Measurements from ENCODE around the gene SEC23B.

SEC23B gene

DNA sequence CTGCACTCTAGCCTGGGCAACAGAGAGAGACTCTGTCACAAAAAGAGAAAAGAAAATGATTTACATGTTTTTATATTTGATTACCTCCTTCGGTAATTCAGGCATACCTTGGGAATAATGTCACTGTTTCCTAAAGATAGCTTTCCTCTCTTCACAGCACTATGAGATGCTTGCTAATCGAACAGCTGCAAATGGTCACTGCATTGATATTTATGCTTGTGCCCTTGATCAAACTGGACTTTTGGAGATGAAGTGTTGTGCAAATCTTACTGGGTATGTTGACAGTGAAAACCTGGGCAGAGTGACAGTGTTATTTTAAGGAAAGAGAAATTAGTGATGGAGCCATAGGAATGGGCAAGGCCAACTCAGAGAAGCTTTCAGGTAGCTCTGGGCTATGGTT, 19.6 kb downstream of the SEC23B start:
- DNase-seq: no peak

DNA sequence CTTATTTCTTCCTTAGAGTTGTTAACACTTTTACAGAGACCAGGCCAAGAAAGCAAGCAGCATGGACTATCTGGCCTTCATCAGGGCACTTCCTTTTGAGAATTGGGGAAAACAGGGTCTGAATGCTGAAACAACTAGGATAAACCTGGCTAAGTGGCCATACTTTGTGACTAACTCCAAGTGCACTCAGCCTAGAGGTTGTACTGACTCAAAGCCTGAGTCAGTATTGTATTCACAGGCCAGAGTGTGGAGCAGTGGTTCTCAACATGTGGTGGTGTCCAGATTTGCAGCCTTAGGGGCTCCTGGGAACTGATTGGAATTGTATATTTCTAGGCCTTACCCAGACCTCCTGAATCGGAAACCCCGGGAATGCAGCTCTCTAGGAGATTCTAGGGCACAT, 20.1 kb downstream of the SEC23B start:
- DNase-seq: peak; percentile 9

DNA sequence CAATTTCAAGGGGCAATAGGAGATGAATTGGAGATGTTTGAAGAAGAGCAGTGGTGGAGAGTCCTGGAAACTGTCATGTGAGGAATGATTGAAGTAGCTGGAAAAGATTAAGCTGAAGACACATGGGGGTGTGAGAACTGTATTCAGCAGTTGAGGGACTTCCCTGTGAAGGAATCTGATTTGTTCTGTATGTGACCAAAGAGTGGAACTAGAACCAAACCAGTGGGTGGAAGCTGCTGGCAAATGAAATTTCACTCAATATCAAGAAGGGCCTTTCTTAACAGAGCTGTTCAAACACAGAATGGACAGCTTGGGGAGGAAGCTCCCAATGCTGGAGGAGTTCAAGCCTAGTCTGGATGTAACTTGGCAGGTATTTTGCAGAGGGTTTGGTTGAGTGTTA, 21.3 kb downstream of the SEC23B start:
- no peak for DNase-seq

DNA sequence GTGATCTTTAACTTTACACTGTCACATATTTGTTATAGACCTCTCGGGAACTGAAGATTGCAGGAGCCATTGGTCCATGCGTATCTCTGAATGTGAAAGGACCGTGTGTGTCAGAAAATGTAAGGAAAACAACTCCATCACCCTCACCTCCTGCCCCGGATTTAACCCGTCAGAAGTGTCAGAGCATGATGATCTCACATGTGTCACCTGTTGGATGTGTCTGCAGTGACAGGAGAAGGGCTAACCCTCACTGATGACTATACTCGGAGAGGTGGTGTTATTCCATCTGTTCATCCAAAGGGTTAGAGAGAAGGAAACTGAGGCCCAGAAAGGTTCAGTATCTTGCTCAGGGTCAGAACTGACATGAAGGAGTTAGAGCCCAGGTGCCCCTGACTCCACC, 24.9 kb downstream of the SEC23B start:
- DNase-seq: no peak

DNA sequence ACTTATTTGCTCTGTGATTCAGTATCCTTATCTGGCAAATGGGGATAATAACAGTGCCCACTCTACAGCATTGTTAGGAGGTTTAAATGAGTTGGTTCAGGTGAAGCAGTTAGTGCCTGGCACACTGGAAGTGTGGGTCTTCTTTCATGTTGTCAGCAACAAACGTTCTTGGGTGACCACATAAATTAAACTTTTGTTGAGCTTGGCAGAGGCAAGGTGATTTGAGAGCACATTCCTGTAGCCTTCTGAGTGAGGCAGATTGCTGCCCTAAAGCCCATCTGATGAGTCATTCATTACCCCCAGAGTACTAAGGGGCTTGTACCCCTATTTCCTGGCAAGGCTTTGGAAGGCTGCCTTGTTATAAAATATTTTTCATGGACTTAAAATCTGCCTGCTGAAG, 25.8 kb downstream of the SEC23B start:
- peak; percentile 29 for DNase-seq

DNA sequence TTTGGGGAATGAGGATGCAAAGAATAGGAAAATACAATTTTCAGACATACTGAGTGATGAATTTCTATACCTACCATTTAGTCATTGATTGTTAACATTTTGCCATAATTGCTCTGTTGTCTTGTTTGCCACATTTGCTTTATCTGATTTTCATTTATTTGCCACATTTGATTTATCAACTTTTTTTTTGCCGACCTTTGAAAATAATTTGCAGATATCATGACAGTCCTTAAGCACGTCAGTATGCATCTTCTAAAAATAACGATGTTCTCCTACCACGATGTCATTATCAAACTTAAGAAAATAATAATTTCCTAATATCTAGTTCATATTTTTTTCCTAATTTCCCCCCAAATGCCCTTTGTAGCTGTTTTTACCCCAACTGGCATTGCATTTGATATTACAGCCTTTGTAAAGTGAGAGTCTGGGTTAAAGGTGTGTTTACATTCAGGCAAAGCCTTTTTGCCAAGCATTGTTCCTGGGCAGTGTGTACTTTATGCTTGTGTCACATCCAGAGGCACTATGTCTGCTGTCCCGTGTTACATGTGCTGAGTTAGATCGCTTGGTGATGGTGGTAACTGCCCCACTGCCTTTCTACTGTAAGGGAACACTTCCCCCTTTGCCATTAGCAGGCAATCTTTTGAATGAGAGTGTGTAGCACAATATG, 26.4 kb downstream of the SEC23B start:
- no peak for DNase-seq

DNA sequence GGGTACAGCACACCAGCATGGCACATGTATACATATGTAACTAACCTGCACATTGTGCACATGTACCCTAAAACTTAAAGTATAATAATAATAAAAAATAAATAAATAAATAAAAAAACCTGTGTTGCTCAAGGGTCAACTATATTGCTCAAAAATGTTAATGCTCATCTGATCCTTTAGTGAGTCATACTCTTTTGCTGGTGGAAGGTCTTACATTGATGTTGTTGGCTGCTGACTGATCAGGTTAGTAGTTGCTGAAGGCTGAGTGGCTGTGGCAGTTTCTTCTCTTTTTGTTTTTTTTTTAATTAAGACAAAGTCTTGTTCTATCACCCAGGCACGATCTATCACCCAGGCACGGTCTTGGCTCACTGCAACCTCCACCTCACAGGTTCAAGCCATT, 29.9 kb downstream of the SEC23B start:
- DNase-seq: no peak

DNA sequence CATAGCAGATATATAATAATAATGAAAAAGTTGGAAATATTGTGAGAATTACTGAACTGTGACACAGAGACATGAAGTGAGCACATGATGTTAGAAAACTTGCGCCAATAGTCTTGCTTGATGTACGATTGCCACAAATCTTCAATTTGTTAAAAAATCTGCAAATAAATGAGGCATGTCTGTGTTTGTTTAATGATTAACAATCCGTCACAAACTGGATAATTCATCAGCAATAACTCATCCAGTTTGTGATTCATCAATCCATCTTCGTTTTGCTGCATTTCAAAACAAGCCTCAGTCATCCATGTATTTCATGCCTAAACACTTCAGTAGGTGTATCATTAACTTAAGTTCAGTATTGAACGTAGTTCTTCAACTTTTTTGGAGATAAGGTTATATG, 34.0 kb downstream of the SEC23B start:
- peak; percentile 97 for DNase-seq

DNA sequence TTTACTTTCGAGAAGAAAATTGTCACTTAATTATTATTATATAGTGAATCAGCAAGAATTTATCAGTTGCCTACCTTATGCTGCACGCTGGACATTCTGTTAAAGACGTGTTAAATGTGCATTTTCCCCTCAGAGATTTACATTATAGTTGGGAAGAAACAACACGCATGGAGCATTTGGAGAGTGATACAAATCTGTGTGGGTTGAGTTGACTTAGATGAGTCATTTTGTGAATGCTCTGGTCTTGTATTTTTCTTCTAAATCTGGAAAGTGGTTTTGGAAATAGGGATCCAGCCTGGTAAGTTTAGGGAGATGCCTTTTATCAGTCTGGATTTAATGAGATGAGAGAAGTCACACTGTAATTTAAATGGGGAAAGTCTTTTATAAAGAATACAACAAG, 35.5 kb downstream of the SEC23B start:
- no peak for DNase-seq

DNA sequence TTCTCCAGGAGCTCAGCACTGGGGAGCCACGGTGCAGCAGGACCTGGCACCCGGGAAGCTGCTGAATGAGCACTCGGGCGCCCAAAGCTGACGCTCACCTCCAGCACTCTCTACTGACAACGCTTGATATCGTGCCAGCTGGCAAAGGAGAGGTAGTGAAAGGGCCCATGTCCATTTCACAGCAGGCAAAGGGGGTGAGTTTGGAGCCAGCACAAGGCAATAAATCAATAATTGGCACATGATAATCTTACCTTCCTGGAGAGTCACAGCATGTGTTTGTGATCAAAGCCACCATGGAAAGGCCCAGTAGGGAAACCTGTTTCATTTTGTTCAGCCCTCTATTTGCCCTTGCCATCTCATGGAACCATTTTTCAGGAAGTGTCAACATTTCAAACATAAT, 36.2 kb downstream of the SEC23B start:
- no peak for DNase-seq

DNA sequence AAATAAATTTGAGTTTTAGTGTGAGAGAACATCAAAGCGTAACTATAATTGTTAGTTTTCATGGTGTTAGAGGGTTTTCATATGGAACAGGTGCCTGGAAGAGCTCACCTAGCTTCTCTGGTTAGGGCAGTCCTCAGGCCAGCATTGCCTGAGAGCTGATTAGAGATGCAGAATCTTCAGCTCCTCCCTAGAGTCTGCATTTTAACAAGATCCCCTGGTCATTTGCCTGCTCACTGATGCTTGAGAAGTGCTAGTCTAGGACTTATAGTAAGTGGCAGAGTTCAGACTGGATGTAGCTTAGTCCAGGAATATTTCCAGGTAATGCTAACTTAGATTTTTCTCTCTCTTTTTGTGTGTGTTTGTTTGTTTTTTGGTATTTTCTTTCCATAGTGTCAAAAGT, 37.8 kb downstream of the SEC23B start:
- DNase-seq: no peak

DNA sequence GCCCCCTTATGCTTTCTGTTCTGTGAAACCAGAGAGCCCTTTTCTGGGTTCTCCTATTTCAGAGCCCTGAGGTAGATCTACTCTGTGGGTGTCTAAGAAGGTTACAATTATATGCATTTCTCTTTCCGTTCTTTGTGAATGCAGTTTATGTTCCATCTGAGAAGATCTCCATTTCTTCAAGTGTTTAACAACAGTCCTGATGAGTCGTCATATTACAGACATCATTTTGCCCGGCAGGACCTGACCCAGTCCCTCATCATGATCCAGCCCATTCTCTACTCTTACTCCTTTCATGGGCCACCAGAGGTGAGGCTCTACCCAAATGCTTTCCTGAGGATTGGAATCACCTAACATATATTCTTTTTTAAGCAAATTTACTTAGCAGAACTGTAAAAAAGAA, 40.7 kb downstream of the SEC23B start:
- no peak for DNase-seq

DNA sequence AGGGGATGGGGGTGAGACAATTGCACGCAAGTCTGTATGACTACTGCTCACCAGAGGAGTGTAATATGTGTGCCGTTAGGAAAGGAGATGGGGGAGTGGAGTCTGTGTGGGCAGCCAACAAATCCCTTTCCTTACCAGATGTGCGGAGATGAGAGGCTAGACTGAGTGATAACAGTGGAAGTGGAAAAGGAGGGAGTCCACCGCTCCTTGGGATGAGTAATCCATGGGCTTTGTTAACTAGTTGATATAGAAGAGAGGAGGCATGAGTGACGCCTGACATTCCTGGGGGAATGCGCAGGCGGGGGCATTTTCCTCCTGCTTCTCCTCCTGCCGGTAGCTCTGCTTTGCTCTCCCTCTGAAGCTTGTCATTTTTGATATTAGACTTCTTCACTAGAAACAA, 46.0 kb downstream of the SEC23B start:
- DNase-seq: no peak

DNA sequence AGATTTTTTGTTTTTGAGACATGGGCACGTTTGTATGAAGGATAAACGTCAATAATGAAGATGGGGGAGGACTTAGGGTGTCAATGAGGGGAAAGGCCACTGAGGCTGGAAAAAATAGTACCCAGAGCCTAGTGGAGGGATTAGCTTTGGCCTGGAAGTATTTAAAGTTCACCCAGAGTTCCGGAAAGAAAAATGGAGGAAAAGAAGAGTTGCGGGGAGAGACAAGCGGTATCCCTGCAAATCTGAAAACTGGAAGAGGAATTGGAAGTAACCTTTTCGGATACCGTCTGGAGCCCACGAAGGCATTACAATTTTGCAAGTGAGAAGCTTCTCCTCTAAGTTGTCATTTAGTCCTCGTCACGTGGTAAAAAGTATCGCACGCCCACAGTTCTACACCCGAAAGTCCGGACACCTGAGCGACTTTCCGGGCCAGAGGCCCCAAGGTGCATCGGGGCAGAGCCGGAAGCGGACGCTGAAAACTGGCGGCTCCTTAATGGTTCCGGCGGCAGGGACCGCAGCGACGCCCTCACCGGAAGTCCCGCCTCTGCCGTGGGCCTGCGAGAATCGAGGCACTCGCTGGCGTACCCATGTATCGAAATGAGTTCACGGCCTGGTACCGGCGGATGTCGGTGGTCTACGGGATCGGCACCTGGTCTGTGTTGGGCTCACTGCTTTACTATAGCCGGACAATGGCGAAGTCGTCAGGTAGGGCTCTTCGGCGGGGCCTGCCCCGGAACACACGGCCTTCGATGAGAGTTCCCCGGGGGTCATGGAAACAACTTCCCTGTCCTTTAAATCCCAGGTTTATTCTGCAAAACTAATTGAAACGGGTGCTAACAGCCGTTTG, 59.4 kb downstream of the SEC23B start, which contains the start of gene SMIM26:
SMIM26 (plus strand) TSS at position 541 of the 847 bp plus-strand sequence; CDS start at position 588, 47 bp downstream.
- DNase-seq: peak; percentile 83

DNA sequence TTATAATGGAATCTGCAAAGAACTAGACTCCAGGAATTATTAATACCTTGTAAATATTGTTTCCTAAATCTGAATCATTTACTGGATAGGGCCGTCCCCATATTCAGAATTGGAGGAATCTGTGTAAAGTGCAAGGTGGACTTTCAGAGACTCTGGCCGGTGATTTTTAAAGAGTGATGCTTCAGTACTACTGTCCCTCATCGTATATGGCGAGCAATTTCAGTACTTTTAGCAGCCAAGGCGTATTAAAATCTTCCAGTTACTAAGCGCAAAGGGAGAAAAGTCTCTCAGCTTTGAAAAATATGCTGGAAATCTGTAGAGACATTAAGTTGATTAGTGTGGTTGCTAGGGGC, 60.0 kb downstream of the SEC23B start:
- no peak for DNase-seq

DNA sequence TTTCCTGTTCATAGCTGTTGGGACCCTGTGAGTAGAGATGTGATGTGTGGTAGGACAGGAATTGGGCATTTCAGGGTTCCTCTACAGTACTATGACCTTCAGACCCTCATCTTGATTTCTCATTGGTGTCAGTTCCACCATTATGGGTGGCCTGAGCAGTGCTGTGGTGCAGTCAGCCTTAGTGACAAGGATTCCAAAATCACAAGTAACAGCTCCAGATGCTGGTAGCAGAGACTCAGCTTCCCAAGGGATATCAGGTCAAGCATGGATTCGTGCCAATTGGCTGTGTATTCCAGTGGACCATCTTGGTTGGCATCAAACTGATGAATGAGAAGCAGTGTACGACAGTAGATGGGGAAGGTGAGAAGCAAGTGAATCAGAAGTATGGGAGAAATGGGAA, 63.3 kb downstream of the SEC23B start:
- DNase-seq: no peak

DNA sequence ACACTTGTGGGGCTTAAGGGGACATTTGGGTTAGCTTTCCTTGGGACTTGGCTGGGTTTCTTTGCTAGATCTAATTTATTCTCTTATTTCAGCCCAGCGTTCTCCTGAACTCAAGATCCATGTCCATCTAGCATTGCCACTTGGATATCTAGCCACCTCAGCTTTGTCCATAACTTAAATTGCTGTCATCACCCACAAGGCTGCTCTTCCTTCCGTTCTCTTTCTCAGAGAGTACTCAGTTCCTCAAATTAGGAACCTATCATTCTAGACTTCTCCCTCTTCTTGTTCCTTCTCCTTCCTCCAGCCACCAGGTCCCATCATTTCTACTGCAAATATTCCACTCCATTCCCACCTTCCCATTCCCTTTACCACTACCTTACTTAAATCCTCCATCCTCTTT, 63.8 kb downstream of the SEC23B start:
- no peak for DNase-seq

DNA sequence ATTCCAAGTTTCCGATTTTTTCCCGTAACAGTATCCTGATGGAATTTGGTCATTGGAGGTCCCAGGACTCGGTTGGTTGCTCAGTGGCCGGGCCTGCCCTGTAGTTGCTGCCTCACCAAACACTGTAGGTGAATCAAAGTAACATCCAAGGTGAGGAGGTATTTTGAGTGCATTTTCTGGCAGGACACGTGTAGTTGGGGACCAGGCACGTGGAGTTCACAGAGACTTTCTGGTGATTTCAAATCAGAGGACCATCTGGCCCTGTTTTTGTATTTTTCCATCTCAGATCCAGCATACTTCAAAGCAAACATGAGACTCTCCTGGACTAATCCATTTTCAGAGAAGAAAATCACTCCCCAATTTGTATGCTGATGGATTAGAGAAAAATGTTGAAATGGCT, 70.2 kb downstream of the SEC23B start:
- no peak for DNase-seq

DNA sequence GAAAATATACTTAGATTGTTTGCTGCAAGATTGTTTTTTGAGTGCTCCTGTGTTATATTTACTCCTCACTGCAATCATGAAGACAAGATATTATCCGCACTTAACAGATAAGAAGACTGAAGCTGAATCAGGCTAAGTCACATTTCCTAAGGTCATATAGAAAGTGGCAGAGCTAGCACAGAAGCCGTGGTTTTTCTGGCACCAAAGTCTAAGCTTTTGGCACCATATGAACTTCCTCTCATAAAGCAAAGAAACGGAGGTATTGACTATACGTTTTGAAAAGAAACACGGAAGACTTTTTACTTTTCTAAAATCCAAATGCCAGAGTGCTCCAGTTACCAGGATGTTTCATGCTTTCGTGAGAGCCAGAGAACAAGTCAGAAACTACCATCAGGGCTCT, 70.8 kb downstream of the SEC23B start:
- no peak for DNase-seq

DNA sequence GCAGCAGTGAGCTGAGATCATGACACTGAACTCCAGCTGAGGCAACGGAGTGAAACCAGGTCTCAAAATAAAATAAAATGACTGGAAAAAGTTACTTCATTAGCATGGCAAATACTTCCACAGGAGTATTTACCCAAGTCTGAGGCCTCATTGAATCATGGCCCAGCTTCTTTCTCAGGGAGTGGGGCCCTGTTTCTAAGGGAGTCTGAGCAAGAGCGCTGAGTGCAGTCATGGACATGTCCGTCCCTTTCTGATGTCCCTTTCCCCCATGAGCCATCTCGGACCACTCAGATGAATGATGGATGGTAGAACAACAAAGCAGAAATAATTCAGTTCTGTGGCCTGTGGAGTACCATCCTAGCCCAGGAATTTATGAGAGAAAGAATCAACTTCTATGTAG, 72.3 kb downstream of the SEC23B start:
- DNase-seq: no peak

DNA sequence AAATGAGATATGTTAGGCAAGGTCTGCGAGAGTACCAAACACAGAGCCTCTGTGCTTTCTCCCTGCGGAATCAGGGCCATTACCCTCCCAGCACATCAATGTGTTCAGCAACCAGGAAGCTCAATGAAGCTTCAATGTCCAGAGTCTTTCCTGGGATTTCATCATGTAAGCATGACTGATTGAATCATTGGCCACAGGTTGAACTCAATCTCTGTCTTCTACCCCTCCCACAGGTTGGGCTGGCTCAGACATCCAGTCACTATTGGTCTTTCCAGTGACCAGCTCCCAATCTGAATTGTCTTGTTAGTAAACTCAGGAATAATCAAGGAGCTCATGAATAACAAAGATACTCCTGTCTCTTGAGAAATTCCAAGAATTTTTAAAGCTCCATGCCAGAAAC, 77.4 kb downstream of the SEC23B start:
- DNase-seq: peak; percentile 90

DNA sequence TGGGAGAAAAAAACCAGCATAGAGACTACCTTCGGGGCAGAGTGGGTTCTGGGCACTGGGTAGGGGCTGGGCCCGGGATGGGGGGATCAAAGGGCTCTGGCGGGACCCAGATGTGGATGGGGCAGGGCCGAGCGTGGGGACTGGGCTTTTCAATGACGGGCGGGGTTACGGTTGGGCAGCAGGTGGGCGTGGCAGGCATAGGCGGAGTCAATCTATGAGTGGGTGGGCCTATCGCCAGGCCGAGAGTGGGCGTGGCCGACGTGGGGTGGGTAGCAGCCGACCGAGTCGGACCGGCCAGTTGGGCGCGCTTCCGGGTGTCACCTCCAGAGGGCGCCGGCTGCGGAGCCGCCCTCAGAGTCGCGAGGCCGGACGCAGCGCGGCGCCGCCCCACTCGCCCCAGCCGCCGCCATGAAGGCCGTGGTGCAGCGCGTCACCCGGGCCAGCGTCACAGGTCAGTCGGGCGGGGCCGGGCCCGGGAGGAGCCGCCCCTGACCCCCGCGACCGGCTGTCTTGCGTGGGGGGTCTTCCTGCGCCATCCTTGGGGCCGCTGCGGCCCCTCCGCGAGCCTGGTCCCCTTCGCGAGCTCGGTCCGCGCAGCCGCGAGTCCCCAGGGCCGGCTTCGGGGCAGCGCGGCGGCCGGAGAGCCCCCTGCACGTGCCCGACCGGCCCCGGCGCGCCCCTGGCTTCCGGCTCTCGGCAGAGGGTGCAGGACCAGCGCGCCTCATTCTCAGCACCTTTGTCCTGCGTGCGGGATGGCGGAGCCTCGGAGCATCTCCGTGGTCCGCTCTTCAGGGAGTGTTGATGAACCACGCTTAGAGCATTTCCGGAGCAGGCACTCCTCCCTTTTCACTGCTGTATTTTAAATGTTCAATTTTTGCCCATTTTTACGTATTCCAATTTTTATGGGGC, 80.2 kb downstream of the SEC23B start, which contains the start of gene DTD1:
DTD1 (plus strand) TSS at position 390 of the 909 bp plus-strand sequence; CDS start at position 409, 19 bp downstream.
- DNase-seq: peak; percentile 72

DNA sequence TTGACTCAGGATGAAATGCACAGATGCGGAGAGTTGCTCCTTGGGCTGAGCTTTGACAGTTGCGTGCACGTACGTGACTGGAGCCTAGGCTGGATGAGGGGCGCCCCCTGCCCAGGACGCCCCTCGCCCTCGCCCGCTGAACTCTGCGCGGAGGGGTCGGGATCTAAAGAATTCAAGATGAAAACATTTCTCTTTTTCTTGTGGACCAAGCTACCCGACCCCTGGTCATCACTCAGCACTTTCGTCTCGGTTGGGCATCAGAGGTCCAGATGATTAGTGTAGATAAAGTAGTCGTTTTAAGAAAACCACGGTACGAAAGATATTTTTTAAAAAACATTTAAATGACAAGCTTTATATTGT, 80.8 kb downstream of the SEC23B start:
- DNase-seq: no peak
